Prostate gland (tissue), 2 donors: ENCODE results near the gene ADAT3.

Experiments
- CTCF ChIP-seq, 4 experiments: fragments of 200-600 bp in 2 of 4; fragments of 450-650 bp in 2 of 4; sonication (generic) in 2 of 4; IDR thresholded peaks; 1 replicate in 3 of 4; 2 replicates in 1 of 4; pipeline ENCODE4 v1.5.1; 2016 to 2019; ENCODE audit warnings: antibody characterized with exemption in 4 of 4, mild to moderate bottlenecking in 2 of 4, moderate library complexity in 2 of 4
- POLR2A ChIP-seq: fragments of 450-650 bp; IDR thresholded peaks from one replicate; pipeline ENCODE4 v1.6.1; 2016; ENCODE audit warnings: antibody characterized with exemption, mild to moderate bottlenecking

DNA sequence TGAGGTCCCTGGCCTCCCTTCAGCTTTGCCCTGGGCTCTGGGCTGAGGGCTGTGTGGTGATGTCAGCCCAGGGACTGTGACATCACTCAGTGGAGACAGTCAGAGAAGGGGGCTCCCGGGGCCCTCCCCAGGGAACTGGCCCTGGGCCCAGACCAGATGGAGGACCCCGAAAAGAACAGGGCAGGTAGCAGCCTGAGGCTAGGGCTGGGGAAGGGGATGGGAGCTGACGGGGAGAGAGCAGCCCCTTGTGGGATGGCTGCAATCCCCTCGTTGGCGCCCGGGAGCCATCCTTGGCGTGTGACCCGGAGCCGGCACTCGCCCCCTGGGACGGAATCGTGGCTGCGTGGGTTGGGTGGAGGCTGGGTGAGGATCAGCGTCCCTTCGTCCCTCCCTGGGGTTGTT, 49.3 kb downstream of the ADAT3 start:
- TF ChIP-seq POLR2A (no peak), CTCF (IDR thresholded peaks at IDR 0.05) (no peak)
